Heart right ventricle (tissue), 16 donors: ENCODE measurements around the gene NTPCR. TPM values are rescaled to one million over a fixed set of nuclear protein-coding genes. Genes with fewer than 3 reads are reported as not detected.
"Not testable (repeated sequence)": the region's sequence is repeated elsewhere in the genome, so short reads cannot be mapped to it uniquely, and the experiment has no call there.

Experiments
- ATAC-seq, 8 donors: fragments of 200-7000 bp; cut with Tn5 transposase; one replicate each; pipeline ENCODE4 v1.9.1; 2020; ENCODE audit warnings: mild to moderate bottlenecking in 8 of 8, moderate library complexity in 8 of 8, moderate number of reproducible peaks in 1 of 8
- DNase-seq, 2 donors: peaks; one replicate each; pipeline ENCODE4 v3.0.0-alpha.2; 2020
- H3K27ac ChIP-seq, 10 donors: fragments of 200-600 bp; sonication (generic) in 2 of 10; one replicate each; pipeline versions ENCODE4 v1.5.0 to v1.8.0; 2020 to 2022; ENCODE audit warnings: mild to moderate bottlenecking in 3 of 10
- H3K27me3 ChIP-seq, 7 donors: fragments of 200-600 bp; one replicate each; pipeline ENCODE4 v1.8.0; 2021 to 2022; ENCODE audit warnings: mild to moderate bottlenecking in 2 of 7
- H3K36me3 ChIP-seq, 9 donors: fragments of 200-600 bp; sonication (generic) in 1 of 9; one replicate each; pipeline versions ENCODE4 v1.5.0 to v1.8.0; 2020 to 2022; ENCODE audit warnings: mild to moderate bottlenecking in 2 of 9
- H3K4me1 ChIP-seq, 9 donors: fragments of 200-600 bp; sonication (generic) in 1 of 9; one replicate each; pipeline versions ENCODE4 v1.5.0 to v1.8.0; 2020 to 2022; ENCODE audit warnings: mild to moderate bottlenecking in 4 of 9
- H3K4me3 ChIP-seq, 10 donors: fragments of 200-600 bp; sonication (generic) in 2 of 10; one replicate each; pipeline versions ENCODE4 v1.5.0 to v1.8.0; 2020 to 2022; ENCODE audit warnings: mild to moderate bottlenecking in 7 of 10, moderate library complexity in 2 of 10
- H3K9me3 ChIP-seq, 11 donors: fragments of 200-600 bp in 10 of 11; sonication (generic) in 2 of 11; one replicate each; pipeline versions ENCODE4 v1.5.0 to v1.8.0; 2013 to 2022; ENCODE audit warnings: mild to moderate bottlenecking in 2 of 11, control low read depth in 1 of 11, moderate library complexity in 1 of 11
- WGBS, 2 donors: extraction: QIAGEN DNeasy Blood & Tissue Kit; methylation state at CpG; one replicate each; pipeline ENCODE4 v1.1.7; 2013; ENCODE audit warnings: inconsistent platforms in 1 of 2; 5-methylcytosine and 5-hydroxymethylcytosine counted together
- intact Hi-C, 10 donors: fragments of 100-400 bp; cut with DNase I; formaldehyde crosslinking; loops; one replicate each; pipeline versions ENCODE4 v1.11.1 to v1.14.2; 2022
- polyA plus RNA-seq, 2 donors: library from polyadenylated mRNA; stranded (reverse); fragments of 200-250 nt; gene quantifications; one replicate each; pipeline ENCODE4 v1.2.3, GENCODE V29; 2013
- total RNA-seq, 10 donors: library from RNA; stranded (reverse); fragmentation: NEBNext Ultra II Directional in 3 of 10; extraction: Animal tissue kit (Norgen Biotek cat#: 25700) in 3 of 10; gene quantifications; one replicate each; pipeline versions ENCODE4 v1.2.1 to v1.2.4, GENCODE V29; 2021 to 2023
- TF ChIP-seq, protein P1 (sequence below), 9 donors: fragments of 200-600 bp; sonication (generic) in 2 of 9; IDR thresholded peaks; one replicate each; pipeline versions ENCODE4 v1.5.0 to v1.8.0; 2021 to 2022; ENCODE audit warnings: antibody characterized with exemption in 9 of 9, mild to moderate bottlenecking in 5 of 9, moderate library complexity in 1 of 9
- donor health status: Arrhythmogenic right ventricular cardiomyopathy.
- donor health status: ischemic (EF 13 %, LVEDD 7.1; RV severe dilation, severe dysfunction).
- donor health status: healthy with polysubstance abuse.
- donor health status: DM: no; HTN: yes; CAD: no.
- donor health status: DM: no; HTN: no; CAD: no.
- donor health status: ischemic (EF 25% LVEDD 6.9; RV normal size, moderate dysfunction).
- donor health status: ischemic (EF 25% LVEDD 5.7; RV mildly dilated, moderate dysfunction).
- donor health status: healthy.
- donor health status: DM: yes; HTN: yes; CAD: no.
- donor health status: Ischemic cardiomyopathy.
- donor health status: ischemic (EF 35%, LVEDD 5.7; RV mildly dilated, moderate dysfunction).
- donor health status: nonischemic (EF 11% LVEDD 7.7; RV severe dilation, severe dysfunction).
- donor health status: DM: yes; HTN: yes; CAD: no.
- donor health status: PGD.
- donor health status: ischemic (EF 29% LVEDD 5.4; RV normal size, mild dysfunction).
- donor health status: nonischemic (EF 23%, LVEDD 6.1; RV moderate dilation, normal function).

NTPCR gene
- total and polyA plus RNA-seq, 12 donors: 51.2 to 88.4 (median 56.8) TPM

GRCh38 chr1:232922485-232922884, 27.9 kb upstream of the NTPCR start:
- no peak for DNase-seq
- WGBS, 2 donors: 89 to 94% methylated on average over 2 of the region's 2 CpGs
- Histone ChIP-seq H3K4me1 (peaks cover 0 to 14% (median 0%) of the 10 kb centered on the region in 9 donors), H3K4me3 (no peak overlapping the region), H3K27me3 (no peaks in the 10 kb centered on the region), H3K9me3 (no peaks in the 10 kb centered on the region), H3K36me3 (no peaks in the 10 kb centered on the region), H3K27ac (peak overlapping the region in 1 of 10 donors; percentile 18)
- TF ChIP-seq, protein P1, sequence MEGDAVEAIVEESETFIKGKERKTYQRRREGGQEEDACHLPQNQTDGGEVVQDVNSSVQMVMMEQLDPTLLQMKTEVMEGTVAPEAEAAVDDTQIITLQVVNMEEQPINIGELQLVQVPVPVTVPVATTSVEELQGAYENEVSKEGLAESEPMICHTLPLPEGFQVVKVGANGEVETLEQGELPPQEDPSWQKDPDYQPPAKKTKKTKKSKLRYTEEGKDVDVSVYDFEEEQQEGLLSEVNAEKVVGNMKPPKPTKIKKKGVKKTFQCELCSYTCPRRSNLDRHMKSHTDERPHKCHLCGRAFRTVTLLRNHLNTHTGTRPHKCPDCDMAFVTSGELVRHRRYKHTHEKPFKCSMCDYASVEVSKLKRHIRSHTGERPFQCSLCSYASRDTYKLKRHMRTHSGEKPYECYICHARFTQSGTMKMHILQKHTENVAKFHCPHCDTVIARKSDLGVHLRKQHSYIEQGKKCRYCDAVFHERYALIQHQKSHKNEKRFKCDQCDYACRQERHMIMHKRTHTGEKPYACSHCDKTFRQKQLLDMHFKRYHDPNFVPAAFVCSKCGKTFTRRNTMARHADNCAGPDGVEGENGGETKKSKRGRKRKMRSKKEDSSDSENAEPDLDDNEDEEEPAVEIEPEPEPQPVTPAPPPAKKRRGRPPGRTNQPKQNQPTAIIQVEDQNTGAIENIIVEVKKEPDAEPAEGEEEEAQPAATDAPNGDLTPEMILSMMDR (IDR thresholded peaks at IDR 0.05): no peak
- no peak for ATAC-seq
- intact Hi-C loops: no loop called here

- H3K27ac ChIP-seq: peak overlapping the region in 1 of 10 donors; percentile 18
- 85 to 89% methylated on average over 4 of the region's 4 CpGs for WGBS, 2 donors
- no peak for DNase-seq
- intact Hi-C loops: no loop called here
- H3K9me3 ChIP-seq: no peaks in the 10 kb centered on the region
- H3K4me1 ChIP-seq: peaks cover 0 to 14% (median 0%) of the 10 kb centered on the region in 9 donors
- TF ChIP-seq, protein P1 (IDR thresholded peaks at IDR 0.05): no peak
- H3K36me3 ChIP-seq: no peaks in the 10 kb centered on the region
- no peak overlapping the region for H3K4me3 ChIP-seq
- no peaks in the 10 kb centered on the region for H3K27me3 ChIP-seq
- no peak for ATAC-seq
Observed at GRCh38 chr1:232923739-232924386, 26.5 kb upstream of the NTPCR start.

DNA sequence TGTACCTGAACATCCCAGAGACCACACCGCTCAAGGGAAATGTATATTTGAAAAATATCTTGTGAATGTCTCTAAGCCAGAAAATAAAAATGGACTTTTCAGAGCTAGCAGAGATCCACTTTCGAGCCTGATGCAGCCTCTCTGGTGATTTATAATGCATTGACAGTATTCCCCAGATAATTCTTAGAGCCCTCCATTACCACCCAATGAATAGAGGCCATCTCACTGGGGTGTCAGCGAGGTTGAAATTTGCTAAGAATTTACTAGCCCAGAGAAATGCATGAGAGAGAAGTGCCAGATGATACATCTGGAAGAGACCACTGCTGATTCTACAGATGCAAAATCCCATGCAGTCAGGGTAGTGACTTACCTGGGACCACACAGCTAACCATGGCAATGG, 25.5 kb upstream of the NTPCR start:
- ATAC-seq: no peak
- 94 to 99% methylated on average over 3 of the region's 3 CpGs for WGBS, 2 donors
- TF ChIP-seq, protein P1 (IDR thresholded peaks at IDR 0.05): no peak
- intact Hi-C loops: no loop called here
- DNase-seq: no peak
- Histone ChIP-seq H3K4me1 (peaks cover 0 to 14% (median 0%) of the 10 kb centered on the region in 9 donors), H3K36me3 (no peaks in the 10 kb centered on the region), H3K27ac (no peak overlapping the region), H3K27me3 (no peaks in the 10 kb centered on the region), H3K4me3 (no peak overlapping the region), H3K9me3 (no peaks in the 10 kb centered on the region)

- TF ChIP-seq, protein P1 (IDR thresholded peaks at IDR 0.05): no peak
- WGBS, 2 donors: 90 to 94% methylated on average over 5 of the region's 5 CpGs
- Histone ChIP-seq H3K36me3 (no peaks in the 10 kb centered on the region), H3K9me3 (no peaks in the 10 kb centered on the region), H3K4me1 (peaks cover 0 to 13% (median 0%) of the 10 kb centered on the region in 9 donors), H3K27ac (no peak overlapping the region), H3K4me3 (no peak overlapping the region), H3K27me3 (no peaks in the 10 kb centered on the region)
- intact Hi-C loops: no loop called here
- ATAC-seq (peak in 1 of 8 donors; percentile 55), DNase-seq (no peak)
Observed at GRCh38 chr1:232925421-232926220, 24.8 kb upstream of the NTPCR start.

DNA sequence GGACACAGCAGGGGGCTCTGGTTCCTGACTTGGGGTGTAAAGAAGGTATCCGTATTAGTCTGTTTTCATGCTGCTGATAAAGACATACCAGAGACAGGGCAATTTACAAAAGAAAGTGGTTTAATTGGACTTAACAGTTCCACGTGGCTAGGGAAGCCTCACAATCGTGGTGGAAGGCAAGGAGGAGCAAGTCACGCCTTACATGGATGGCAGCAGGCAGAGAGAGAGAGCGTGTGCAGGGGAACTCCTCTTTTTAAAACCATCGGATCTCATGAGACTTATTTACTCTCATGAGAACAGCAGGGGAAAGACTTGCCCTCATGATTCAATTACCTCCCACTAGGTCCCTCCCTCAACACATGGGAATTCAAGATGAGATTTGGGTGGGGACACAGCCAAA, 23.2 kb upstream of the NTPCR start:
- H3K27me3 ChIP-seq, DNase-seq, ATAC-seq, H3K27ac ChIP-seq, H3K4me3 ChIP-seq, H3K9me3 ChIP-seq, intact Hi-C loops, H3K36me3 ChIP-seq: not testable (repeated sequence)
- peaks cover 0 to 11% (median 0%) of the 10 kb centered on the region in 9 donors for H3K4me1 ChIP-seq
- 84 to 94% methylated on average over 6 of the region's 6 CpGs for WGBS, 2 donors
